Hepatocyte (in vitro differentiated cells): ENCODE measurements around the gene PAPPA. TPM values are rescaled to one million over a fixed set of nuclear protein-coding genes. Genes with fewer than 3 reads are reported as not detected.
A peak's percentile ranks its signal among the peaks of the same experiment; 100 is the strongest.

Experiments used
- DNase-seq: peaks from one replicate; pipeline ENCODE4 v3.0.0-alpha.2; 2016; ENCODE audit warnings: low spot score
- H2AFZ ChIP-seq: fragments of 200-600 bp; sonication (generic); 2 replicates; pipeline ENCODE4 v1.6.0; 2016; ENCODE audit warnings: antibody characterized with exemption, mild to moderate bottlenecking
- H3K27ac ChIP-seq: fragments of 200-600 bp; sonication (generic); 2 replicates; pipeline ENCODE4 v1.5.1; 2016; ENCODE audit warnings: mild to moderate bottlenecking
- H3K27me3 ChIP-seq: fragments of 200-600 bp; sonication (generic); 2 replicates; pipeline ENCODE4 v1.6.1; 2016
- H3K36me3 ChIP-seq: fragments of 200-600 bp; sonication (generic); replicated peaks from 2 replicates; pipeline ENCODE4 v1.5.1; 2016; ENCODE audit warnings: low read depth; ENCODE audit not compliant: insufficient read depth
- H3K4me1 ChIP-seq: fragments of 200-600 bp; sonication (generic); 2 replicates; pipeline ENCODE4 v1.5.1; 2016; ENCODE audit warnings: mild to moderate bottlenecking, moderate library complexity; ENCODE audit not compliant: insufficient read depth
- H3K4me2 ChIP-seq: fragments of 200-600 bp; sonication (generic); 2 replicates; pipeline ENCODE4 v1.6.0; 2016
- H3K4me3 ChIP-seq: fragments of 200-600 bp; sonication (generic); 2 replicates; pipeline ENCODE4 v1.5.1; 2016; ENCODE audit warnings: mild to moderate bottlenecking
- H3K79me2 ChIP-seq: fragments of 200-600 bp; sonication (generic); 2 replicates; pipeline ENCODE4 v1.6.0; 2017; ENCODE audit warnings: mild to moderate bottlenecking
- H3K9me2 ChIP-seq: fragments of 200-600 bp; sonication (generic); replicated peaks from 2 replicates; pipeline ENCODE4 v1.6.0; 2017; ENCODE audit warnings: mild to moderate bottlenecking; ENCODE audit not compliant: insufficient read depth
- H3K9me3 ChIP-seq: fragments of 200-600 bp; sonication (generic); 2 replicates; pipeline ENCODE4 v1.5.1; 2016; ENCODE audit warnings: low read depth, mild to moderate bottlenecking
- H4K20me1 ChIP-seq: fragments of 200-600 bp; sonication (generic); 2 replicates; pipeline ENCODE4 v1.6.0; 2016; ENCODE audit warnings: mild to moderate bottlenecking; ENCODE audit not compliant: insufficient read depth, poor library complexity, severe bottlenecking
- EZH2 ChIP-seq: fragments of 200-600 bp; sonication (generic); IDR thresholded peaks from 2 replicates; pipeline ENCODE4 v1.6.1; 2016; ENCODE audit warnings: antibody characterized with exemption, mild to moderate bottlenecking, borderline replicate concordance
- EZH2phosphoT487 ChIP-seq: fragments of 200-600 bp; sonication (generic); IDR thresholded peaks from one replicate; pipeline ENCODE4 v1.6.1; 2018; ENCODE audit warnings: antibody characterized with exemption, mild to moderate bottlenecking, low read depth, moderate library complexity; ENCODE audit not compliant: unreplicated experiment, severe bottlenecking
- WGBS: methylation state at CpG from one replicate; pipeline ENCODE4 v1.1.6; 2016; ENCODE audit warnings: low lambda C conversion rate; ENCODE audit errors: missing lambda C conversion rate; 5-methylcytosine and 5-hydroxymethylcytosine counted together
- polyA plus RNA-seq: library from polyadenylated mRNA; unstranded; fragments of >200 nt; fragmentation: Nextera tagmentation; extraction: Ambion mirVana; gene quantifications from 2 replicates; pipeline ENCODE4 v1.2.1, GENCODE V29; 2016
- total RNA-seq: library from RNA; depleted of rRNA; stranded (reverse); fragments of >200 nt; gene quantifications from 2 replicates; pipeline ENCODE4 v1.2.3, GENCODE V29; 2014
- TF ChIP-seq, protein P1 (sequence below): fragments of 200-600 bp; sonication (generic); IDR thresholded peaks from 2 replicates; pipeline ENCODE4 v1.5.1; 2016; ENCODE audit warnings: antibody characterized with exemption, mild to moderate bottlenecking; ENCODE audit not compliant: poor library complexity

Gene PAPPA
- total and polyA plus RNA-seq, 2 experiments from 2014 or later: 2.8 to 12.3 TPM

DNA sequence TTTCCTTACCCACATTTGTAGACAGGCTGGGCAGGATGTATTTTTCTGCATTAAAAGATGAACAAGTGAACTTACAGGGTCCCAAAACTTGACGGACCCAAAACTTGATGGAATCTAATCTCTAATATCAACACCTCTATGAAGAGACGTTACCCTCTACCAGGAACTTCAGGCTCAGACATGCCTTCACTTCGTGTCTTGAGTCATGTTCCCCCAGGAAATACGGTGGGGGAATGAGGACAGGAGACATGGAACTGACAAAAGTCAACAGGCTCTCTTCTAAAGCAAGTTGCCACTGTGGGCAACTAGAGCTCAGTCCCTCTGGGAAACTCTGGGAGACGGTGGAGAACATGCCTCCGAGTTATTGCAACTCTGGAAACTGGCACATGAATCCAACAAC lies 196.1 kb downstream of the PAPPA start:
- no peak overlapping the region for H3K4me3 ChIP-seq
- H3K27me3 ChIP-seq: no peaks in the 10 kb centered on the region
- 87% methylated on average over 6 of the region's 6 CpGs for WGBS
- H3K4me2 ChIP-seq: no peak overlapping the region
- DNase-seq: no peak
- H4K20me1 ChIP-seq: no peaks in the 10 kb centered on the region
- H3K4me1 ChIP-seq: peaks cover 10% of the 10 kb centered on the region
- no peak overlapping the region for H2AFZ ChIP-seq
- no peaks in the 10 kb centered on the region for H3K79me2 ChIP-seq
- H3K27ac ChIP-seq: no peak overlapping the region
- no peaks in the 10 kb centered on the region for H3K9me2 ChIP-seq
- TF ChIP-seq EZH2phosphoT487 (no peak), EZH2 (no peak)
- TF ChIP-seq, protein P1, sequence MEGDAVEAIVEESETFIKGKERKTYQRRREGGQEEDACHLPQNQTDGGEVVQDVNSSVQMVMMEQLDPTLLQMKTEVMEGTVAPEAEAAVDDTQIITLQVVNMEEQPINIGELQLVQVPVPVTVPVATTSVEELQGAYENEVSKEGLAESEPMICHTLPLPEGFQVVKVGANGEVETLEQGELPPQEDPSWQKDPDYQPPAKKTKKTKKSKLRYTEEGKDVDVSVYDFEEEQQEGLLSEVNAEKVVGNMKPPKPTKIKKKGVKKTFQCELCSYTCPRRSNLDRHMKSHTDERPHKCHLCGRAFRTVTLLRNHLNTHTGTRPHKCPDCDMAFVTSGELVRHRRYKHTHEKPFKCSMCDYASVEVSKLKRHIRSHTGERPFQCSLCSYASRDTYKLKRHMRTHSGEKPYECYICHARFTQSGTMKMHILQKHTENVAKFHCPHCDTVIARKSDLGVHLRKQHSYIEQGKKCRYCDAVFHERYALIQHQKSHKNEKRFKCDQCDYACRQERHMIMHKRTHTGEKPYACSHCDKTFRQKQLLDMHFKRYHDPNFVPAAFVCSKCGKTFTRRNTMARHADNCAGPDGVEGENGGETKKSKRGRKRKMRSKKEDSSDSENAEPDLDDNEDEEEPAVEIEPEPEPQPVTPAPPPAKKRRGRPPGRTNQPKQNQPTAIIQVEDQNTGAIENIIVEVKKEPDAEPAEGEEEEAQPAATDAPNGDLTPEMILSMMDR: no peak
- H3K9me3 ChIP-seq: no peaks in the 10 kb centered on the region
- H3K36me3 ChIP-seq: no peaks in the 10 kb centered on the region

DNA sequence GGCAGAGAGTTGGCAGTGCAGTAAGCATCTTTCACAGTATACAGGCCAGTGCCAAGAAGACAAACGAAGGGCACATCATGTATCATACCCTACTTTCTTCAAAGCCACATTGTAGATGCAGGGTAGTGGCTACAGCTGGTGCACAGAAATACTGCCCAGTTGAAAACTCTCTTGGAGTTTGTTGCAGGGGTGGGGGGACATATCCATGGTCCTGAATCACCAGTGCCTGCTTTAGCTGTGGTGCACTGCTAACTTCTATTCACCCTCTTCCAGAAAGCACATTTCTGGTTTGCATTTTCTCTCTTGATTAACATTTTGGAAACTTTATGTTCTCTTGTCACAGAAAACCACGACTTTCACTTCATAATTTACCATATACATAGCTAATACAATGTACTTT lies 196.6 kb downstream of the PAPPA start:
- WGBS: 55% methylated on average over 2 of the region's 2 CpGs
- no peak overlapping the region for H3K27ac ChIP-seq
- TF ChIP-seq, protein P1: no peak
- TF ChIP-seq EZH2: no peak
- no peak for TF ChIP-seq EZH2phosphoT487
- no peak for DNase-seq
- no peak overlapping the region for H2AFZ ChIP-seq
- H3K9me2 ChIP-seq: no peaks in the 10 kb centered on the region
- H3K4me1 ChIP-seq: peaks cover 10% of the 10 kb centered on the region
- H3K27me3 ChIP-seq: no peaks in the 10 kb centered on the region
- H3K9me3 ChIP-seq: no peaks in the 10 kb centered on the region
- no peak overlapping the region for H3K4me3 ChIP-seq
- H3K79me2 ChIP-seq: no peaks in the 10 kb centered on the region
- H3K36me3 ChIP-seq: no peaks in the 10 kb centered on the region
- no peak overlapping the region for H3K4me2 ChIP-seq
- no peaks in the 10 kb centered on the region for H4K20me1 ChIP-seq

DNA sequence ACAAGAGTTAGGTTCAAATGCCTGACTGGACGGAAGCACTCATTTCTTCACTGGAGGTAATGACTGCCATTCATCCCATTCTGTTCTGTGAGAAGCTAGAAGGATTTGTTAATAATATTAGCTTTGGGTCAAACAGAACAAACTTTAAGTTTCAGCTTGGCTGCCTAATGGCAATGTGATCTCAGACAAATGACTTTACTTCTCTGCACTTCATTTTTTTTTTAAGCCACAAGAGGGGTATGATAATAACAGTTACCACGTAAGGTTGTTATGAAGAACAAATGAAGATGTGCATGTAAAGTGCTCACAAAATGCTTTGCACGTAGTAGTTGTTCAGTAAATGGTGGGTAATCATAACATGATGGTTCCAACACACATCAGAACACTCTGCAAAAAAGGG lies 199.4 kb downstream of the PAPPA start:
- H3K36me3 ChIP-seq: no peaks in the 10 kb centered on the region
- no peak overlapping the region for H3K4me3 ChIP-seq
- TF ChIP-seq EZH2: no peak
- TF ChIP-seq EZH2phosphoT487: no peak
- no peaks in the 10 kb centered on the region for H3K4me1 ChIP-seq
- no peak overlapping the region for H3K4me2 ChIP-seq
- WGBS: 90% methylated on average over 3 of the region's 3 CpGs
- no peak overlapping the region for H2AFZ ChIP-seq
- no peaks in the 10 kb centered on the region for H3K9me2 ChIP-seq
- no peaks in the 10 kb centered on the region for H3K9me3 ChIP-seq
- no peaks in the 10 kb centered on the region for H4K20me1 ChIP-seq
- no peak overlapping the region for H3K27ac ChIP-seq
- H3K27me3 ChIP-seq: no peaks in the 10 kb centered on the region
- no peaks in the 10 kb centered on the region for H3K79me2 ChIP-seq
- DNase-seq: no peak

DNA sequence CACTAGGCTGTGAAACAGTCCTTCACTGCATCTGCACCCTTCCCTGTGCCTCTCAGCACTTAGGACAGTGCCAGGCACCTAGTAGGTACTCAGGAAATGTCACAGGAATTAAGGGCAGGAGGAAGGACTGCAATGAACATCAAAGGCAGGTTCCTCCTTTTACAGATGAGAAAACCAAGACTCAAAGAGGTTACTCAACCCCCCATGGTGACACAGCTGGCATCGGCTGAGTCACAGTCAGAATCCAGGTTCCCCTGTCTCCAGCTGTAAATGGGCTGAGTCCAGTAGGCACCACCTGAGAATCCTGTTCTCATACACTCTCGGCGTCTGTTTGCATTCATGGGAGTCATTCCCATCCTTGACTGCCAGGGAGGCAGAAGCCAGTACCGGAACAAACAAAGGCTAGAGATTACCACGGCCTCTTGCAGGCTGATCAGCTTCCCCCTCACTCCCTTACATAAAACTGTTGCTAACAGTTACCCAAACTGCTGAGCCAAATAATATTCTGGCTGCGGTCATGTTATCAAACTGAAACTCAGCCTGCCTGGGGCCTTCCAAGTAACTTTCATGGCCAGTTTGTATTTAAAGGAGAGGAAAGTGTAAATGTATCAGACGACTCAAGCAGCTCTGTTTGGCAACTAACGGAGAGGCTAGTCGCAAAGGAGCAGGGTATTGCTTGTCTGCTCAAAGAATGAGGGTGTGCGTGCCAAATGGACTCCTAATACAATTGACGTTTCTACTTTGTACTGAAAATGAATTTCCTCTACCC lies 201.7 kb downstream of the PAPPA start:
- no peaks in the 10 kb centered on the region for H4K20me1 ChIP-seq
- no peaks in the 10 kb centered on the region for H3K36me3 ChIP-seq
- DNase-seq: peak; percentile 19
- H3K4me3 ChIP-seq: no peak overlapping the region
- H3K9me3 ChIP-seq: no peaks in the 10 kb centered on the region
- no peaks in the 10 kb centered on the region for H3K27me3 ChIP-seq
- no peaks in the 10 kb centered on the region for H3K4me1 ChIP-seq
- H2AFZ ChIP-seq: no peak overlapping the region
- H3K4me2 ChIP-seq: no peak overlapping the region
- no peaks in the 10 kb centered on the region for H3K9me2 ChIP-seq
- 47% methylated on average over 11 of the region's 11 CpGs for WGBS
- H3K27ac ChIP-seq: peak overlapping the region; percentile 16
- TF ChIP-seq, protein P1: no peak
- TF ChIP-seq EZH2phosphoT487 (no peak), EZH2 (no peak)
- H3K79me2 ChIP-seq: no peaks in the 10 kb centered on the region
